HG02970 (cell line): ENCODE measurements around the gene INTS11.

Experiments used
- ATAC-seq: cut with Tn5 transposase; IDR thresholded peaks from one replicate; pipeline ENCODE4 v1.9.1; 2021; ENCODE audit warnings: mild to moderate bottlenecking, moderate library complexity, moderate number of reproducible peaks; ENCODE audit not compliant: unreplicated experiment, low FRiP score

Gene INTS11

GRCh38 chr1:1273209-1273511 lies 51.3 kb downstream of the INTS11 start:
- peak; percentile 2 for ATAC-seq

- no peak for ATAC-seq
Observed at GRCh38 chr1:1272341-1273208, 51.9 kb downstream of the INTS11 start.

GRCh38 chr1:1270813-1271212 lies 53.6 kb downstream of the INTS11 start:
- no peak for ATAC-seq

GRCh38 chr1:1268284-1268682 lies 56.2 kb downstream of the INTS11 start:
- ATAC-seq, result no peak

GRCh38 chr1:1267488-1268283 lies 56.8 kb downstream of the INTS11 start:
- ATAC-seq, result no peak

- no peak for ATAC-seq
Observed at GRCh38 chr1:1264868-1265272, 59.6 kb downstream of the INTS11 start.

- no peak for ATAC-seq
Observed at GRCh38 chr1:1264026-1264425, 60.4 kb downstream of the INTS11 start.

- ATAC-seq, result no peak
Observed at GRCh38 chr1:1262758-1263157, 61.7 kb downstream of the INTS11 start.

- no peak for ATAC-seq
Observed at GRCh38 chr1:1262071-1262470, 62.4 kb downstream of the INTS11 start.
